ENCODE data around the gene KIAA1217.

DNA sequence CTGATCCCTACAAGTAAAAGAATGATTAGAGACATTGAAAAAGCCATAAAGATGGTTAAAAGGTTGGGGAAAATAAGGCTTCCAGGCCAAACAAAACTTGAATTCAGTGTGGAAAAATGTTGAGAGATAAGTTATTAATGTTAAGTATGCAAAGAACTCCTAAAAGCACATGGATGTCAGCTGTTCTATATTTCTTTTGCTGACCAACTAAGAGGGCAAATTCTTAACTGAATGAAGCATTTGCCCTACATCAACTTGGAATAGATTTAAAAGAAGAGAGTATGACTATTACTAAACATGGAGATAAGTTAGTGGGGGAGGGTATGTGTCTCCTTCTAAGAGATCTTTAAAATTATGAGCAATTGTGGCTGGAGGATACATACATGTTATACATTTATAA is 124.8 kb downstream of the KIAA1217 start:
- TF ChIP-seq, protein P1, sequence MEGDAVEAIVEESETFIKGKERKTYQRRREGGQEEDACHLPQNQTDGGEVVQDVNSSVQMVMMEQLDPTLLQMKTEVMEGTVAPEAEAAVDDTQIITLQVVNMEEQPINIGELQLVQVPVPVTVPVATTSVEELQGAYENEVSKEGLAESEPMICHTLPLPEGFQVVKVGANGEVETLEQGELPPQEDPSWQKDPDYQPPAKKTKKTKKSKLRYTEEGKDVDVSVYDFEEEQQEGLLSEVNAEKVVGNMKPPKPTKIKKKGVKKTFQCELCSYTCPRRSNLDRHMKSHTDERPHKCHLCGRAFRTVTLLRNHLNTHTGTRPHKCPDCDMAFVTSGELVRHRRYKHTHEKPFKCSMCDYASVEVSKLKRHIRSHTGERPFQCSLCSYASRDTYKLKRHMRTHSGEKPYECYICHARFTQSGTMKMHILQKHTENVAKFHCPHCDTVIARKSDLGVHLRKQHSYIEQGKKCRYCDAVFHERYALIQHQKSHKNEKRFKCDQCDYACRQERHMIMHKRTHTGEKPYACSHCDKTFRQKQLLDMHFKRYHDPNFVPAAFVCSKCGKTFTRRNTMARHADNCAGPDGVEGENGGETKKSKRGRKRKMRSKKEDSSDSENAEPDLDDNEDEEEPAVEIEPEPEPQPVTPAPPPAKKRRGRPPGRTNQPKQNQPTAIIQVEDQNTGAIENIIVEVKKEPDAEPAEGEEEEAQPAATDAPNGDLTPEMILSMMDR (IDR thresholded peaks at IDR 0.05): no peak
- no peak for TF ChIP-seq POLR2A (IDR thresholded peaks at IDR 0.05)
